CD4-positive, alpha-beta T cell (primary cell): ENCODE results near the gene XYLT1. TPM values are rescaled to one million over a fixed set of nuclear protein-coding genes. Genes with fewer than 3 reads are reported as not detected.

Experiments
- ATAC-seq: fragments of 200-7000 bp; cut with Tn5 transposase; one replicate; pipeline ENCODE4 v1.10.0; 2022; ENCODE audit warnings: mild to moderate bottlenecking; ENCODE audit not compliant: poor library complexity
- CTCF ChIA-PET: fragments of 350-600 bp; sonication (Branson Sonifier 250); formaldehyde crosslinking; loops from one replicate; lab custom pipeline; 2021; ENCODE audit warnings: antibody characterized with exemption, inconsistent platforms; lab: Charles Lee
- POLR2A ChIA-PET: fragments of 350-600 bp; sonication (Branson Sonifier 250); formaldehyde crosslinking; loops from one replicate; lab custom pipeline; 2021; ENCODE audit warnings: antibody characterized with exemption, inconsistent platforms; lab: Charles Lee
- DNase-seq, 14 experiments: peaks; one replicate each; pipeline ENCODE4 v3.0.0-alpha.2; 2013 to 2020; ENCODE audit warnings: mixed read lengths in 2 of 14
- H3K27ac ChIP-seq, 2 donors: one replicate each; pipeline versions ENCODE4 v1.5.1 to v1.7.0; 2013; ENCODE audit warnings: low read length in 2 of 2, low read depth in 1 of 2, mild to moderate bottlenecking in 1 of 2
- H3K27me3 ChIP-seq, 2 experiments: 1 replicate in 1 of 2; 2 replicates in 1 of 2; pipeline versions ENCODE4 v1.6.1 to v1.7.0; 2013; ENCODE audit warnings: low read length in 2 of 2, control low read depth in 1 of 2, mild to moderate bottlenecking in 1 of 2, moderate library complexity in 1 of 2; ENCODE audit not compliant: insufficient read depth in 2 of 2, control insufficient read depth in 1 of 2
- H3K36me3 ChIP-seq: one replicate; pipeline ENCODE4 v1.6.1; 2013; ENCODE audit warnings: low read length, control low read depth; ENCODE audit not compliant: insufficient read depth
- H3K4me1 ChIP-seq: one replicate; pipeline ENCODE4 v1.6.1; 2013; ENCODE audit warnings: low read length, control low read depth; ENCODE audit not compliant: insufficient read depth
- H3K4me3 ChIP-seq: one replicate; pipeline ENCODE4 v1.5.1; 2013; ENCODE audit warnings: mild to moderate bottlenecking, low read length, moderate library complexity
- H3K9me3 ChIP-seq, 2 experiments: 1 replicate in 1 of 2; 2 replicates in 1 of 2; pipeline versions ENCODE4 v1.6.1 to v1.7.0; 2013; ENCODE audit warnings: low read length in 2 of 2, mild to moderate bottlenecking in 2 of 2, control low read depth in 1 of 2, moderate library complexity in 1 of 2; ENCODE audit not compliant: control insufficient read depth in 1 of 2, insufficient read depth in 1 of 2
- H3K27ac Mint-ChIP-seq: one replicate; pipeline ENCODE4 v1.8.0; 2020; ENCODE audit warnings: mixed read lengths
- H3K27me3 Mint-ChIP-seq: one replicate; pipeline ENCODE4 v1.8.0; 2021; ENCODE audit warnings: mixed read lengths
- H3K36me3 Mint-ChIP-seq: one replicate; pipeline ENCODE4 v1.8.0; 2021; ENCODE audit warnings: low read depth, mixed read lengths
- H3K4me1 Mint-ChIP-seq: one replicate; pipeline ENCODE4 v1.8.0; 2021; ENCODE audit warnings: low read depth, mixed read lengths
- H3K4me3 Mint-ChIP-seq: one replicate; pipeline ENCODE4 v1.8.0; 2020; ENCODE audit warnings: mild to moderate bottlenecking, mixed read lengths
- H3K9me3 Mint-ChIP-seq: one replicate; pipeline ENCODE4 v1.8.0; 2020; ENCODE audit warnings: mixed read lengths
- CTCF ChIP-seq: fragments of 200-600 bp; IDR thresholded peaks from one replicate; pipeline ENCODE4 v1.8.0; 2022; ENCODE audit warnings: antibody characterized with exemption, mild to moderate bottlenecking
- intact Hi-C, 2 experiments: fragments of 100-400 bp; cut with DNase I in 1 of 2; cut with micrococcal nuclease in 1 of 2; formaldehyde crosslinking; loops; one replicate each; pipeline versions ENCODE4 v1.15.1 to v1.9.0; 2023 to 2025; cut with DNase I, micrococcal nuclease
- total RNA-seq, 174 experiments: library from RNA in 2 of 174; stranded (reverse) in 2 of 174; gene quantifications; one replicate each; pipeline ENCODE4 v1.2.3 and lab custom pipeline; 2021 to 2026

The XYLT1 gene
- total RNA-seq, 2 experiments from 2014 or later: 26.0 to 27.1 TPM

- CTCF ChIA-PET: interaction anchor here (1.5 kb wide), 1 partner anchor 10 kb away, joined by 5 read pairs; no protein-coding TSS in a partner anchor
- DNase-seq: no peak
- intact Hi-C loops: no loop called here
Measured at GRCh38 chr16:17426451-17426850, 44.3 kb downstream of the XYLT1 start.

GRCh38 chr16:17424771-17425170 is 46.0 kb downstream of the XYLT1 start:
- H3K4me1 Mint-ChIP-seq: peaks cover 17% of the 10 kb centered on the region
- H3K27me3 ChIP-seq: no peaks in the 10 kb centered on the region
- H3K36me3 Mint-ChIP-seq: peaks cover 5% of the 10 kb centered on the region

More at GRCh38 chr16:17426451-17426850, 44.3 kb downstream of the XYLT1 start:
- H3K4me3 ChIP-seq: no peak overlapping the region
- no peaks in the 10 kb centered on the region for H3K27me3 ChIP-seq
- H3K27me3 Mint-ChIP-seq: no peaks in the 10 kb centered on the region
- no peak overlapping the region for H3K27ac Mint-ChIP-seq
- H3K9me3 Mint-ChIP-seq: no peaks in the 10 kb centered on the region
- peaks cover 5% of the 10 kb centered on the region for H3K36me3 ChIP-seq
- no peak for ATAC-seq
- POLR2A ChIA-PET: no interaction called here
- no peaks in the 10 kb centered on the region for H3K9me3 ChIP-seq
- no peaks in the 10 kb centered on the region for H3K4me1 ChIP-seq
- peaks cover 5% of the 10 kb centered on the region for H3K36me3 Mint-ChIP-seq
- no peak for TF ChIP-seq CTCF
- H3K27ac ChIP-seq: no peak overlapping the region
- peaks cover 17% of the 10 kb centered on the region for H3K4me1 Mint-ChIP-seq
- H3K4me3 Mint-ChIP-seq: no peak overlapping the region

DNA sequence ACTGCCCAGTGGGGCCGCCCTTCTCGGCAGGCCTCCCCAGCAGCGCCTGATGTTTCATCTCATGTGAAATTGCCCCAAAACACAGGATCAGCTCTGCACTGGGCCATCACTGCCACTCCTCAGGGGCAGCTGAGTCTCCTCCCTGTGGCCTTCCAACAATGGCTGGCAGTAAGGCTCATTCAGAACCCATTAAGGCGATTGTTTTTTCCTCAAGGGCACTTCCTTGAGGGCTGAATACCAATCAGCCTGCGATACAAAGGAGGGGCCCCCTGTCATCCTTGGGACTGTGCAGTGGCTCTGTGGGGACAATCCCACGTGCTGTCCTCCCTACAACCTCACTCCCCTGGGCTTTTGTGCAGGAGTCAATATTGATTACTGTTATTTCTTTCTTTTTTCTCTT is 47.5 kb downstream of the XYLT1 start:
- Mint-ChIP-seq H3K27me3 (no peaks in the 10 kb centered on the region), H3K9me3 (no peaks in the 10 kb centered on the region)

More at GRCh38 chr16:17424771-17425170, 46.0 kb downstream of the XYLT1 start:
- ChIA-PET CTCF (interaction anchor here (0.7 to 0.9 kb wide), 2 partner anchors 19 to 649 kb away, joined by 3 to 4 read pairs; no protein-coding TSS in a partner anchor), POLR2A (no interaction called here)
- H3K4me3 Mint-ChIP-seq: no peak overlapping the region
- no peaks in the 10 kb centered on the region for H3K9me3 ChIP-seq
- TF ChIP-seq CTCF: no peak
- no peak overlapping the region for H3K27ac Mint-ChIP-seq
- DNase-seq (no peak), ATAC-seq (no peak)
- no peak overlapping the region for H3K4me3 ChIP-seq
- no peaks in the 10 kb centered on the region for H3K4me1 ChIP-seq
- intact Hi-C loops: no loop called here
- peaks cover 5% of the 10 kb centered on the region for H3K36me3 ChIP-seq
- H3K27ac ChIP-seq: no peak overlapping the region
- H3K27me3 Mint-ChIP-seq: no peaks in the 10 kb centered on the region
- no peaks in the 10 kb centered on the region for H3K9me3 Mint-ChIP-seq

More for the DNA sequence above, 47.5 kb downstream of the XYLT1 start:
- Histone ChIP-seq H3K4me1 (no peaks in the 10 kb centered on the region), H3K4me3 (no peak overlapping the region), H3K9me3 (no peaks in the 10 kb centered on the region), H3K27ac (no peak overlapping the region), H3K27me3 (no peaks in the 10 kb centered on the region), H3K36me3 (peaks cover 2% of the 10 kb centered on the region)
- Mint-ChIP-seq H3K4me1 (peaks cover 13% of the 10 kb centered on the region), H3K36me3 (peaks cover 5% of the 10 kb centered on the region), H3K4me3 (no peak overlapping the region), H3K27ac (no peak overlapping the region)
- intact Hi-C loops: no loop called here
- ChIA-PET CTCF (no interaction called here), POLR2A (no interaction called here)
- no peak for TF ChIP-seq CTCF
- no peak for ATAC-seq
- DNase-seq: no peak
